AG04450 (cell line): Measurements from ENCODE around the gene EDNRA. TPM values are rescaled to one million over a fixed set of nuclear protein-coding genes. Genes with fewer than 3 reads are reported as not detected.

Source experiments
- CTCF ChIA-PET: fragments of 300-600, 350-600 bp; formaldehyde crosslinking; extraction: SDS; loops from one replicate; lab custom pipeline; 2022; ENCODE audit warnings: antibody characterized with exemption, inconsistent platforms; lab: Charles Lee
- POLR2A ChIA-PET: fragments of 350-600 bp; formaldehyde crosslinking; extraction: SDS; loops from one replicate; lab custom pipeline; 2021; ENCODE audit warnings: antibody characterized with exemption, inconsistent platforms; lab: Yijun Ruan, JAX
- DNase-seq: peaks from one replicate; pipeline ENCODE4 v3.0.0-alpha.2; 2011; ENCODE audit warnings: low read depth, low spot score
- H3K27ac ChIP-seq: one replicate; pipeline ENCODE4 v1.5.1; 2012; ENCODE audit warnings: low read depth, low read length, control low read depth
- H3K27me3 ChIP-seq: one replicate; pipeline ENCODE4 v1.6.0; 2012; ENCODE audit warnings: low read length; ENCODE audit not compliant: control insufficient read depth, insufficient read depth
- H3K4me3 ChIP-seq: 2 replicates; pipeline ENCODE4 v1.5.1; 2011; ENCODE audit warnings: mild to moderate bottlenecking, low read depth, low read length, control low read depth
- H3K9me3 ChIP-seq: 2 replicates; pipeline ENCODE4 v1.5.1; 2012; ENCODE audit warnings: low read length; ENCODE audit not compliant: control insufficient read depth, insufficient read depth
- polyA plus RNA-seq: library from polyadenylated mRNA; depleted of rRNA; stranded (reverse); fragments of >200 nt; gene quantifications from 2 replicates; pipeline ENCODE4 v1.2.3, GENCODE V29; 2011
- TF ChIP-seq, protein P1 (sequence below): IDR thresholded peaks from 2 replicates; pipeline ENCODE4 v1.5.1; 2011; ENCODE audit warnings: low read depth, low read length, control low read depth, inconsistent platforms

EDNRA gene
- polyA plus RNA-seq, 1 experiment, result 38.4 TPM

DNA sequence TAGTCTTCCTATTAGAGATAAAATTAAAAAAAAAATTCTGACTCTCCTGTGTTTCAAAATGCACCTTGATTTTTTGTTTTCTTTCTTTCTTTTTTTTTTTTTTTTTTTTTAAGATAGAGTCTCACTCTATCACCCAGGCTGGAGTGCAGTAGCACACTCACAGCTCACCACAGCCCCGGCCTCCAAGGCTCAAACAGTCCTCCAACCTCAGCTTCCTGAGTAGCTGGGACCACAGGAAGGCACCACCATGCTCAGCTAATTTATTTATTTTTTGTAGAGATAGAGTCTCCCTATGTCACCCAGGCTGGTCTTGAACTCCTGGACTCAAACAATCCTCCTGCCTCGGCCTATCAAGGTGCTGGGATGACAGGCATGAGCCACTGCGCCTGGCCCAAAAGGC, 95.2 kb downstream of the EDNRA start:
- DNase-seq, result no peak
- TF ChIP-seq, protein P1, sequence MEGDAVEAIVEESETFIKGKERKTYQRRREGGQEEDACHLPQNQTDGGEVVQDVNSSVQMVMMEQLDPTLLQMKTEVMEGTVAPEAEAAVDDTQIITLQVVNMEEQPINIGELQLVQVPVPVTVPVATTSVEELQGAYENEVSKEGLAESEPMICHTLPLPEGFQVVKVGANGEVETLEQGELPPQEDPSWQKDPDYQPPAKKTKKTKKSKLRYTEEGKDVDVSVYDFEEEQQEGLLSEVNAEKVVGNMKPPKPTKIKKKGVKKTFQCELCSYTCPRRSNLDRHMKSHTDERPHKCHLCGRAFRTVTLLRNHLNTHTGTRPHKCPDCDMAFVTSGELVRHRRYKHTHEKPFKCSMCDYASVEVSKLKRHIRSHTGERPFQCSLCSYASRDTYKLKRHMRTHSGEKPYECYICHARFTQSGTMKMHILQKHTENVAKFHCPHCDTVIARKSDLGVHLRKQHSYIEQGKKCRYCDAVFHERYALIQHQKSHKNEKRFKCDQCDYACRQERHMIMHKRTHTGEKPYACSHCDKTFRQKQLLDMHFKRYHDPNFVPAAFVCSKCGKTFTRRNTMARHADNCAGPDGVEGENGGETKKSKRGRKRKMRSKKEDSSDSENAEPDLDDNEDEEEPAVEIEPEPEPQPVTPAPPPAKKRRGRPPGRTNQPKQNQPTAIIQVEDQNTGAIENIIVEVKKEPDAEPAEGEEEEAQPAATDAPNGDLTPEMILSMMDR, result no peak
- ChIA-PET POLR2A (no interaction called here), CTCF (interaction anchor here (0.7 kb wide), 1 partner anchor 13 kb away, joined by 4 read pairs; no protein-coding TSS in a partner anchor)
- Histone ChIP-seq H3K4me3 (no peak overlapping the region), H3K27ac (no peak overlapping the region), H3K9me3 (no peaks in the 10 kb centered on the region), H3K27me3 (no peaks in the 10 kb centered on the region)

DNA sequence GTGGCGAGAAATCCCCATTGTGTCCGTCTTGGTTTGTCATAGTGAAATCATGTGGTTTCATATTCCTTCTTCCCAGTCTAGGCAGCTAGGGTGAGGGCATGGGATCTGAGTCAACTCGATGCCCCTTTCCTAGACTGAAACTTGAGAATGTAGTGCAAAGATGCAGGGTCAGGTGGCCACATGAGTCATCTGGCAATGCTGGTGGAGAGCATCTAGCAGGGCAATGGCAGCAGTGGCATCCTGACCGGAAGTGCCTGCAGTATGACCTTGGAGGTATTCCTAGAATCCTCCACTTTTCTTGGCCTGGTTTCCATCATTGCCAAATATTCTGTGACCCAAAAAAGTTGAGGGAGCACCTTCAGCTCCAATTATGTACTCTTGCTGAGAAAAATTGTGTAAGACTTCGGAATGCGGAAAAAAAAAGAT, 97.2 kb downstream of the EDNRA start:
- no peak overlapping the region for H3K4me3 ChIP-seq
- POLR2A ChIA-PET, result interaction anchor here (1.0 kb wide), 2 partner anchors 73 to 455 kb away, joined by 3 to 4 read pairs; no protein-coding TSS in a partner anchor
- TF ChIP-seq, protein P1, result no peak
- H3K9me3 ChIP-seq, result no peaks in the 10 kb centered on the region
- no peak overlapping the region for H3K27ac ChIP-seq
- CTCF ChIA-PET, result interaction anchor here (0.5 to 2.0 kb wide), 5 partner anchors 12 to 467 kb away, joined by 4 to 11 read pairs (median 4); no protein-coding TSS in a partner anchor
- no peaks in the 10 kb centered on the region for H3K27me3 ChIP-seq
- peak; percentile 86 for DNase-seq

DNA sequence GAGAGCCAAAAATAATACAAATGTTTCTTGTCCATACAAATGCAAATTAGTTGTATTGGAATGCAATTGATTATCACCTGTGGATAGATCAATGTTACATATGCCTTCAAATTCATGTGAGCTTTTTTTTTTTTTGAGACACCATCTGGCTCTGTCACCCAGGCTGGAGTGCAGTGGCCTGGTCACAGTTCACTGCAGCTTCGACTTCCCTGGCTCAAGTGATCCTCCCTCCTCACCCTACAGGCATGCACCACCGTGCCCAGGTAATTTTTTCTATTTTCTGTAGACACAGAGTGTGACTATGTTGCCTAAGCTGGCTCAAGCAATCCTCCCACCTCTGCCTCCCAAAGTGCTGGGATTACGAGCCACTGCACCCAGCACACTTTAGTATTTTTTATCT, 97.7 kb downstream of the EDNRA start:
- Histone ChIP-seq H3K9me3 (no peaks in the 10 kb centered on the region), H3K27me3 (no peaks in the 10 kb centered on the region), H3K4me3 (no peak overlapping the region), H3K27ac (no peak overlapping the region)
- no peak for DNase-seq
- TF ChIP-seq, protein P1, result no peak
- POLR2A ChIA-PET, result no interaction called here
- CTCF ChIA-PET, result interaction anchor here (0.5 to 2.0 kb wide), 3 partner anchors 11 to 418 kb away, joined by 4 to 11 read pairs (median 6); no protein-coding TSS in a partner anchor

DNA sequence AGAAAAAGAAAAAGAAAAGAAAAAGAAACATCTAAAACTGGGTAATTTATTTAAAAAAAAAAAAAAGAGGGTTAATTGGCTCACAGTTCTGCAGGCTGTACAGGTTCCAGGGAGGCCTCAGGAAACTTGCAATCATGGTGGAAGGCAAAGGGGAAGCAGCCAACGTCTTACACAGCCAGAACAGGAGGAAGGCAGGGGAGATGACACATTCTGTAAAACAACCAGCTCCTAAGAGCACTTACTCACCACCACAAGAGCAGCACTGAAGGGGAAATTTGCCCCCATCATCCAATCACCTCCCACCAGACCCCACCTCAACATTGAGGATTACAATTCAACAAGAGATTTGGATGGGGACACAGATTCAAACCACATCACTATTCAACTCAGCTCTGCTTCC, 99.5 kb downstream of the EDNRA start:
- DNase-seq, result no peak
- Histone ChIP-seq H3K4me3 (no peak overlapping the region), H3K9me3 (no peaks in the 10 kb centered on the region; the same call in 1 of the 2 replicates), H3K27ac (no peak overlapping the region), H3K27me3 (no peaks in the 10 kb centered on the region)
- POLR2A ChIA-PET, result interaction anchor here (0.5 kb wide), 1 partner anchor 378 kb away, joined by 4 read pairs; no protein-coding TSS in a partner anchor
- CTCF ChIA-PET, result interaction anchor here (0.7 to 3.4 kb wide), 4 partner anchors 9 to 287 kb away, joined by 3 to 22 read pairs (median 12); no protein-coding TSS in a partner anchor
- TF ChIP-seq, protein P1, result no peak
